H7 (cell line): ENCODE results near the gene SPRED3. TPM values are rescaled to one million over a fixed set of nuclear protein-coding genes. Genes with fewer than 3 reads are reported as not detected.
"Not testable (repeated sequence)": the region's sequence is repeated elsewhere in the genome, so short reads cannot be mapped to it uniquely, and the experiment has no call there.

Source experiments
- DNase-seq: peaks from one replicate; pipeline ENCODE4 v3.0.0; 2012
- H3K27me3 ChIP-seq: 2 replicates; pipeline ENCODE4 v1.6.0; 2011; ENCODE audit warnings: mild to moderate bottlenecking, low read length; ENCODE audit not compliant: control insufficient read depth, insufficient read depth
- H3K36me3 ChIP-seq: replicated peaks from 2 replicates; pipeline ENCODE4 v1.5.1; 2011; ENCODE audit warnings: low read length; ENCODE audit not compliant: control insufficient read depth, insufficient read depth
- H3K4me3 ChIP-seq: 2 replicates; pipeline ENCODE4 v1.5.1; 2011; ENCODE audit warnings: low read depth, mild to moderate bottlenecking, control low read depth, low read length, moderate library complexity; ENCODE audit not compliant: insufficient read depth
- total RNA-seq: library from RNA; depleted of rRNA; stranded (reverse); fragments of >200 nt; shearing (Covaris generic); gene quantifications from 2 replicates; pipeline ENCODE4 v1.2.3, GENCODE V29; 2014

The SPRED3 gene
- total RNA-seq, 1 experiment from 2014 or later = 1.6 TPM

DNA sequence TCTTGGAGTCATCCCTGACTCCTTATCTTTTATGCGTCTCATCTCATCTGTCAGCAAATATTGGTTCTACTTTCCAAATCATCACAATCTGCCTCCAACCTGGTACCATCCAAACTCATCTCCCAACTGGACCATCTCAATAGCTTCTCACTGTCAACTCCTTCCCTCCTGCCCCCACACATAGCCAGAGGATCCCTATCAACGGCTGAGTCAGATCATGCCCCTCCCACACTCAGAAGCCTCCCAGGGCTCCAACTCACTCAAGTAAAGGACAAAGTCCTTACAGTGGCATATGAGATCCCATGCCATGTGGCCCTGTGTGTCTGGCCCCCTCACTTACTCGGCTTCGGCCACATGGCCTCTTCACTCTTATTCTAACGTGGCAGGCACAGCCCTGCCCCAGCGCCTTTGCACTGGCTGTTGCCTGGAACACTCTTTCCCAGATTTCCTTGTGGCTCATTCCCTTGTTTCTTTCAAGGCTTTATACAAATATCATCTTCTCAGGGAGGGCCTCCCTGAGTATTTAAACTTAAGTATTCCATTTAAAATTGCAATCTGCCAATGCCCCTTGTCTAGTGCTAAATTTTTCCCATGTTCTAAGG lies 4.3 kb downstream of the SPRED3 start:
- H3K36me3 ChIP-seq = peaks cover 4% of the 10 kb centered on the region

DNA sequence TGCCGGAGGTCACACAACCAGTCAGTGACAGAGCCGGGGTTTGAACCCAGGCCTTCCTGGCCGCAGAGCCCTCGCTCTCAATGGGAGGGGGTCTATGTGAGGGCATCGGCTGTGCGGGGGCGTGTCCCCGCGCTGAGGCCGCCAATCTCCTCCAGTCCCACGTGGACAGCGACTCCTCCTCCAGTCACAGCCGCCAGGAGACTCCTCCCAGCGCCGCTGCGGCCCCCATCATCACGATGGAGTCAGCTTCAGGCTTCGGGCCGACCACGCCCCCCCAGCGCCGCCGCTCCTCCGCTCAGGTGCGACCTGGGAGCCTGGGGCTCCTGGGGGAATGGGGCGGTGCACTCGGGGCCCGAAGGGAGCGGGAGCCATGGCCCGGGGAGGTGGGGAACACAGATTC lies 6.0 kb downstream of the SPRED3 start:
- peaks cover 23% of the 10 kb centered on the region for H3K27me3 ChIP-seq
- peak; percentile 98 for DNase-seq
- H3K4me3 ChIP-seq = peak overlapping the region; percentile 31
- H3K36me3 ChIP-seq = peaks cover 4% of the 10 kb centered on the region

More for the DNA sequence above, 4.3 kb downstream of the SPRED3 start:
- peaks cover 16% of the 10 kb centered on the region for H3K27me3 ChIP-seq
- H3K4me3 ChIP-seq = no peak overlapping the region
- no peak for DNase-seq

DNA sequence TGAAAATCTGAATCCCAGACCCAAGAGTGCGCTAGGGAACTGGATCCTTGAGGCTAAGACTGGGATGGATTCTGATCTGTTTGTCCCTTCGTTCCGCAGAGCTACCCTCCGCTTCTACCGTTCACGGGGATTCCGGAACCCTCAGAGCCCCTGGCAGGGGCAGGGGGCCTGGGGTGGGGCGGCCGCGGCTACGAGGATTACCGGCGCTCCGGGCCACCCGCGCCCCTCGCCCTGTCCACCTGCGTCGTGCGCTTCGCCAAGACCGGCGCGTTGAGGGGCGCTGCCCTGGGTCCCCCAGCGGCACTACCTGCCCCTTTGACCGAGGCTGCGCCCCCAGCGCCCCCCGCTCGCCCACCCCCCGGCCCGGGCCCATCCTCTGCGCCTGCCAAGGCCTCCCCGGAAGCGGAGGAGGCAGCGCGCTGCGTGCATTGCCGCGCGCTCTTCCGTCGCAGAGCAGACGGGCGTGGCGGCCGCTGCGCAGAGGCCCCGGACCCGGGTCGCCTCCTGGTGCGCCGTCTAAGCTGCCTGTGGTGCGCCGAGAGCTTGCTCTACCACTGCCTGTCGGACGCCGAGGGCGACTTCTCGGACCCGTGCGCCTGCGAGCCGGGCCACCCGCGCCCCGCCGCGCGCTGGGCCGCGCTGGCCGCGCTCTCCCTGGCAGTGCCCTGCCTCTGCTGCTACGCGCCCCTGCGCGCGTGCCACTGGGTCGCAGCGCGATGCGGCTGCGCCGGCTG lies 7.1 kb downstream of the SPRED3 start:
- Histone ChIP-seq H3K27me3 (peaks cover 30% of the 10 kb centered on the region), H3K4me3 (no peak overlapping the region), H3K36me3 (peaks cover 4% of the 10 kb centered on the region)
- no peak for DNase-seq

DNA sequence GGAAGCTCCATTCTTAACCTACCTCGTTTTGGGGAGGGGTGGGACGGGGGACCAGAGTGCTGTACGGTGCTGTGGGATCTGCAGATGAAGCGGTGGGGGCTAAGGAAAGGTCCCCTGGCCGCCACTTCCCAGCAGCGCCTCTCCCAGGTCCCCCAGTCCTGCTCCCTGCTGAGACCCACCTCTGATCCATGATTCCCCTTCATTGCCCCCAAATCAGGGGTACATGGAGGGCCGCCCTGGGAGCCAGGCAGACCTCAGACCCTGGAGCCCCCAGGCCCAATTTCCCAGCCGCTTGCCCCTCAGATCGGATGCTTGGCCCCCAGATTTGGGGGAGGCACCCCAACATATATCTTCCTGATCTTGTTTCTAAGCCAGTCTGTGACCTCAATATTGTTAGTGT lies 10.6 kb downstream of the SPRED3 start:
- Histone ChIP-seq H3K27me3 (peaks cover 41% of the 10 kb centered on the region), H3K36me3 (no peaks in the 10 kb centered on the region), H3K4me3 (no peak overlapping the region)
- no peak for DNase-seq

DNA sequence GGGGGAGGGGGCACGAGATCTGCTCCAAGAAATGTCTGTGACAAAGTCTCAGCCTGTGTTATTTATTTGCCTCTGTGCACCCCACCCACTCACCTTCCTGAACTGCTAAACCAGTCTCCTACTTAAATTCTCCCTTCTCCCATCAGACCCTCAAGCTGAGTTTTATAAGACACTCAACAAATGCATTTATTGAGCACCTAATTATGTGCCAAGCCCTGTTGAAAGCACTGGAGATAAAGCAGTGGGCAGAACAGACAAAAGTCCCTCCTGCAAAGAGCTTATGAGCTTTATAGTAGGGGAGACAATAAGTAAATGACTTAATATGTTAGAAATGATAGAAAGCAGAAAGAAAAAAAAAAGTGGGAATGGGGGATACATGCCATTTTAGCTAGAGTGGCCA lies 11.0 kb downstream of the SPRED3 start:
- no peak overlapping the region for H3K4me3 ChIP-seq
- H3K27me3 ChIP-seq = peaks cover 43% of the 10 kb centered on the region
- no peak for DNase-seq
- no peaks in the 10 kb centered on the region for H3K36me3 ChIP-seq

DNA sequence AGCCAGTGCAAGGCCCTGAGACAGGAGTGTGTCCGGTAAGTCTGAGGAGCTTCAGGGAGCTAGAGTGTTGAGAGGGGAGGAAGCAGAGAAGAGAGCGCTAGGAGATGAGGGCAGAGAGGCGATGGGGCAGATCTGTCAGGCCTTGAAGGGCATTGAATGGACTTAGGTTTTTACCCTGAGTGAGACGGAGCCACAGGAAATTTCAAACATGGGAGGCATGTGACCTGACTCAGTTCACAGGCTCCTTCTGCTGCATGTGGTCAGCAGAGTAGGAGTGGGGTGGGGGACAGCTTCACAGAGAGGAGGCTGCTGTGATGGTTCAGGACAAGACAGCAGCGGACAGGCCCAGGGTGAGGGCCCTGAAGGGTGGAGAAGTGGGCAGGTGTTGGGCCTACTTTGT lies 11.9 kb downstream of the SPRED3 start:
- H3K4me3 ChIP-seq = no peak overlapping the region
- peaks cover 43% of the 10 kb centered on the region for H3K27me3 ChIP-seq
- DNase-seq = no peak
- H3K36me3 ChIP-seq = no peaks in the 10 kb centered on the region

DNA sequence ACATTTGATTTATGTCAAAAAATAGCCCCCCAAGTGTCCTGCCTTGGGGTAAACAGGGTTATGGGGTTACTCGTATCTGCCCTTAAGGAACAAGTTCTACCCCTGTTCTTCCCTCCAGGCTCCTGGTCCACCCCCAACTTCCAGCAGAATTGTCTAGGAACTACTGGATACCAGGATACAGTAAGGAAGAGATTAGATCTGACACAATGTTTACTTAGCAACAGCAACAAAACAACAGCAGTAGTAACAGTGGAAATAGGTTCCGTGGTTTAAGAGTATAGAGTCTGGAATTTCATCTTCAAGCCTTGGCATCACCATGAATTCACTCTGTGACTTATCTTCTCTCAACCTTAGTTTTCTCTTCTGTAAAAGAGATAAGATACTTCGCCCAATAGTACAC lies 12.7 kb downstream of the SPRED3 start:
- Histone ChIP-seq H3K36me3 (no peaks in the 10 kb centered on the region), H3K27me3 (peaks cover 41% of the 10 kb centered on the region), H3K4me3 (no peak overlapping the region)
- DNase-seq = no peak

DNA sequence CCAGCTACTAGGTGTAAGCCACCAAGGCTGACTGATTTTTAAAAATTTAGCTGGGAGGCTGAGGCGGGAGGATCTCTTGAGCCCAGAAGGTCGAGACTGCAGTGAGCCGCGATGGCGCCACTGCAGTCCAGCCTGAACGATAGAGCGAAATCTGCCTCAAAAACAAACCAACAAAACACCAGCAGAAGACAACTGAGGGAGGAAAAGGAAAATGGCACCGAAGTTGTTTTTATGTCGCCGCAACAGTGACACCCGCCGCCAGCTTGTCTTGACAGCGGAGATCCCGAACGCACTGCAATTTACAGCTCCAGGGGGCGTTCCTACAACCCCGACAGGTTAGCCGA lies 14.1 kb downstream of the SPRED3 start:
- no peak for DNase-seq
- peak overlapping the region; percentile 22; the same call in 1 of the 2 replicates for H3K4me3 ChIP-seq
- no peaks in the 10 kb centered on the region; the same call in 1 of the 2 replicates for H3K36me3 ChIP-seq
- H3K27me3 ChIP-seq = peaks cover 29% of the 10 kb centered on the region

DNA sequence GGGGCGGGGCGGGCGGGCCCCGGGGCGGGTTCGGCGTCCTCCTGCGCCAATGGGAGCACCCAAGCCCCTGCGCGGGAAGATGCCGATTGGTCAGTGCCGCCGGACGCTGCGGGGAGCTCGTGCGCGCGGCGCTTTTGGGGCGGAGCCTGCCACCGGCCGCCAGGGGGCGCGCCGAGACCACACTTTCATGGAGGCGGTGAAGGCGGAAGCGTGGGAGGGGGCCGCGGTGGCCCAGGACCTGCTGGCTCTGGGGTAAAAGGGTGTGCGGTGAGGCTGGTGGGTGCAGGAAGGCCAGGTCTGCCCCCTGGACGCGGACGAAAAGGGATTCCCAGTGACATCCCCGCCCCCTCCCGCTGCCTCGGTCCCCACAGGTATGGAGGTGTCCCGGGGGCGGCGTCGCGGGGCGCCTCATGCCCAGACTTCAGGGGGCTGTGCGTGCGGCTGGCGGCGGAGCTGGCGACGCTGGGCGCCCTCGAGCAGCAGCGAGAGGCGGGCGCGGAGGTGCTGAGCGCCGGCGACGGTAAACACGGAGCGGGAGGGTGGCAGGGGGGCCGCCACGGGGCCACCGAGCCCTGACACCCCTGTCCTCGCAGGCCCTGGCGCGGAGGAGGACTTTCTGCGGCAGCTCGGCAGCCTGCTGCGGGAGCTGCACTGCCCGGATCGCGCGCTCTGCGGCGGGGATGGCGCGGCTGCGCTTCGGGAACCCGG lies 14.6 kb downstream of the SPRED3 start, which contains the start of gene FAM98C:
FAM98C (plus strand) TSS at position 127 of the 708 bp plus-strand sequence; CDS start at position 188, 61 bp downstream.
- Histone ChIP-seq H3K27me3 (peaks cover 26% of the 10 kb centered on the region), H3K36me3 (no peaks in the 10 kb centered on the region; the same call in 1 of the 2 replicates), H3K4me3 (peak within 1 kb of the TSS; percentile 66)
- DNase-seq = peak; percentile 100

DNA sequence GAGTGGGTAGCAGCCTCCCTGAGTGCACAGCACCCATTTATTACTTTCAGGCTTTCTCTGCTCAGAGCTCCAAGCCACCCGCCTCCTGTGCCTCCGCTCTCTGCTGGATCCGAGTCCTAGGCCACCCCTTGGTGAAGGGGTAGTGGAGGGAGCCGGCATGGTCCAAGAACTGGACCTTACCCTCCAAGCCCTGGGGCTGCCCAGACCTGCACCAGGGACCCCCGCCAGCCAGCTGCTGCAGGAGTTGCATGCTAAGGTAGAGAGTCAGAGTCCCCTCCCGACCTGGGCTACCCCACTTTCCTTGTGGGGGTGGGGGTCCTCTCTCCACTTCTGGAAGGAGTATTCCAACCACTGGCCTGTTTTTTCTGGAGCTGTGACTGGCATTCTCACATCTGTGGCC lies 16.4 kb downstream of the SPRED3 start:
- Histone ChIP-seq H3K36me3 (no peaks in the 10 kb centered on the region; the same call in 1 of the 2 replicates), H3K4me3 (no peak overlapping the region), H3K27me3 (peaks cover 17% of the 10 kb centered on the region)
- DNase-seq = no peak

DNA sequence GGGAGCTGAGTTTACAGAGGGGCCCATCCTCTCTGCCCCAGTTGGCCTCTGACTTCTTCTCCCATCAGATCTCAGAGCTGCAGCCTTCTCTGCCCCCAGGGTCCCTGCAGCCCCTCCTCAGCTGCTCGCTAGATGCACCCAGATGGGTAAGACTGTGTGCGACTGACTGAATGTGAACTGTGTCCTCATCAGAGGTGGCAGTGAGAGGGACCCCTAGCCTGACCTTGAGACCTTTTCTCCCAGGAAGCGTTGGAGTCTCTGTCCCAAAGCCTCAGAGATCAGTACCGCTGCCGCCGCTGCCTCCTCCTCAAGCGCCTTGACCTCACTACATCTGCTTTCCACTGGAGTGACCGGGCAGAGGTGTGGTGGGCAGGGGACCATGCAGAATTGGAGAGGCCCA lies 16.8 kb downstream of the SPRED3 start:
- no peak for DNase-seq
- Histone ChIP-seq H3K27me3 (peaks cover 14% of the 10 kb centered on the region), H3K4me3 (no peak overlapping the region), H3K36me3 (no peaks in the 10 kb centered on the region; the same call in 1 of the 2 replicates)

DNA sequence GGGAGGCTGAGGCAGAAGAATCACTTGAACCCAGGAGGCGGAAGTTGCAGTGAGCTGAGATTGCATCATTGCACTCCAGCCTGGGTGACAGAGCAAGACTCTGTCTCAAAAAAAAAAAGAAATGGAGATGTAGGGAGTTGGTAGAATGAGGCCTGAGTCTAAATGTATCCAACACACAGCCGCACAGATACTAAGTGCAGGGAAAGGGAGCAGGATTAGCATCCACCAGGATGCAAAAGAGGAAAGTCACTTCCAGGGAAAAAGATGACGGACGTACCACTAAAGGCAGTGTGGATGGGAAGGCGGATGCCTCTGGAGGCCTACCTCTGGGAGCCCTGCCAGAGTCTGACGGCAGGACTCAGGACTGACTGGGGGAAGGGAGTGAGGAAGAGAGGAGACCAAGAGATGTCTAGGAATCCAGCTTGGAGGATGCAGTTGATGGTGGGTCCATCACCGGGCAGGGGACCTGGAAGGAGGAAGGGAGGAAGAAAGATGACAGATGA lies 21.2 kb downstream of the SPRED3 start:
- H3K36me3 ChIP-seq = no peaks in the 10 kb centered on the region; the same call in 1 of the 2 replicates
- H3K4me3 ChIP-seq = no peak overlapping the region
- no peak for DNase-seq
- H3K27me3 ChIP-seq = no peaks in the 10 kb centered on the region; the same call in 1 of the 2 replicates

DNA sequence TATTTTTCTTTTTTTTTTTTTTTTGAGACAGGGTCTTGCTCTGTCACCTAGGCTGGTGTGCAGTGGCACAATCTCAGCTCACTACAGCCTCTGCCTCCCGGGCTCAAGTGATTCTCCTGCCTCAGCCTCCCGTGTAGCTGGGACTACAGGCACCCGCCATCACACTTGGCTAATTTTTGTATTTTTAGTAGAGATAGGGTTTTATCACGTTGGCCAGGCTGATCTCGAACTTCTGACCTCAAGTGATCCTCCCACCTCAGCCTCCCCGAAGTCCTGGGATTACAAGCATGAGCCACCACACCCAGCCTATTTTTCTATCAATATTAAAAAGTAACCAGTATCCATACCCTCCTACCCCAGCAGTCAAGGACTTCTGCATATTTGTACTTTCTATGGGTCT lies 21.9 kb downstream of the SPRED3 start:
- not testable (repeated sequence) for H3K36me3 ChIP-seq, H3K27me3 ChIP-seq, DNase-seq, H3K4me3 ChIP-seq

DNA sequence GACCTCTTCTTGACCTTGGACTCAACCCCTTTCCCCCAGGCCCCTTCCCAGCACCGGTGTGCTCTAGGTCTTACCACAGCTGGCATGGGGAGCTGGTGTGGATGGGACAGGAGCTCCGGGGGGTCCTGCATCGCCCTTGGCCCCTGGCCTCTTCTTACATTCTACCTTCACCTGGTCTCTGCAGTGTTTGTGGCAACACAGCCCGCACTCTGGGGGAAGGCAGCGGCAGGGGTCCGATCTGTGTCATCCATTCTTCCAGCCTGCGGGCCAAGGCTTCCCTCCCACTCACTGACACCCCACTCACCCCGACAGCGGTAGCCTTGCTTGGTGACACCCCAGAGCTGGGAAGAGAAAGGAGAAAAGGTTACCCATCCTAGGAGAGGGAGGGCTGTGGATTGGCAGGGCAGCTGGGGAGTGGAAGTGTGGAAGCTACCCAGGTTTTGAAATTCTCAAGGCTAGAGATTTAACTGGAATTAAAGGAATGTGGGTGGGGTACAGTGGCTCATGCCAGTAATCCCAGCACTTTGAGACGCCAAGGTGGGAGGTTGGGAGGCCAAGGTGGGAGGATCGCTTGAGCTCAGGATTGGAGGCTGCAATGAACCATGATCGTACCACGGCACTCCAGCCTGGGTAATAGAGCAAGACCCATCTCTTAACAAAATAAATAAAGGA lies 22.7 kb downstream of the SPRED3 start:
- Histone ChIP-seq H3K36me3 (no peaks in the 10 kb centered on the region; the same call in 1 of the 2 replicates), H3K27me3 (no peaks in the 10 kb centered on the region), H3K4me3 (no peak overlapping the region)
- no peak for DNase-seq
